HepG2 (cell line): Measurements from ENCODE around the gene ANKRA2. TPM values are rescaled to one million over a fixed set of nuclear protein-coding genes. Genes with fewer than 3 reads are reported as not detected.

Source experiments
- ATAC-seq: fragments of 200-7000 bp; cut with Tn5 transposase; 3 replicates; pipeline ENCODE4 v1.9.1; 2020; ENCODE audit warnings: mild to moderate bottlenecking, moderate library complexity
- BruUV-seq: library from RNA; stranded (reverse); fragments of 400-500 nt; replicated peaks from 2 replicates; lab custom pipeline; 2021; lab: Mats Ljungman, UMichigan
- CTCF ChIA-PET: fragments of 300-600 bp; formaldehyde crosslinking; extraction: SDS; loops from one replicate; lab custom pipeline; 2021; ENCODE audit warnings: low total read pairs, inconsistent platforms, low intra/inter-chr PET ratio; lab: Yijun Ruan, JAX
- POLR2A ChIA-PET: fragments of 350-600 bp; sonication (Branson Sonifier 250); formaldehyde crosslinking; loops from one replicate; lab custom pipeline; 2020; ENCODE audit warnings: antibody characterized with exemption, inconsistent platforms; lab: Yijun Ruan, JAX
- DNase-seq: peaks from one replicate; pipeline ENCODE4 v3.0.0-alpha.2; 2015; ENCODE audit warnings: low spot score
- FAIRE-seq: peaks from 3 replicates; lab custom pipeline; 2011; peaks lifted over from hg19 to GRCh38; lab: Jason Lieb, UNC
- H2AFZ ChIP-seq: one replicate; pipeline ENCODE4 v1.6.1; 2011; ENCODE audit warnings: low read length, inconsistent platforms
- H3K27ac ChIP-seq: fragments of 300-600 bp; 3 replicates; pipeline ENCODE4 v1.8.0; 2011; ENCODE audit warnings: mixed run types, mild to moderate bottlenecking, mixed read lengths, low read length, inconsistent platforms; ENCODE audit not compliant: insufficient read depth; ENCODE audit errors: extremely low read length
- H3K27me3 ChIP-seq, 2 experiments: fragments of 200-600 bp in 1 of 2; 2 replicates in 1 of 2; 3 replicates in 1 of 2; pipeline versions ENCODE4 v1.6.0 to v1.8.0; 2011; ENCODE audit warnings: low read length in 2 of 2, mild to moderate bottlenecking in 2 of 2, moderate library complexity in 2 of 2, inconsistent platforms in 1 of 2; ENCODE audit not compliant: insufficient read depth in 2 of 2, control insufficient read depth in 1 of 2
- H3K36me3 ChIP-seq, 2 experiments: fragments of 200-600 bp in 1 of 2; replicated peaks in 1 of 2; 2 replicates in 1 of 2; 3 replicates in 1 of 2; pipeline versions ENCODE4 v1.5.1 to v1.8.0; 2011; ENCODE audit warnings: low read length in 2 of 2, inconsistent platforms in 1 of 2; ENCODE audit not compliant: insufficient read depth in 2 of 2, control insufficient read depth in 1 of 2
- H3K4me1 ChIP-seq: 2 replicates; pipeline ENCODE4 v1.5.1; 2012; ENCODE audit warnings: low read length, inconsistent platforms; ENCODE audit not compliant: insufficient read depth
- H3K4me2 ChIP-seq: 2 replicates; pipeline ENCODE4 v1.6.0; 2011; ENCODE audit warnings: low read depth, low read length, inconsistent platforms
- H3K4me3 ChIP-seq, 3 experiments: fragments of 200-600 bp in 1 of 3; sonication (generic), shearing (Covaris generic) in 1 of 3; replicated peaks in 1 of 3; 2 replicates each; pipeline ENCODE4 v1.5.1; 2011 to 2016; ENCODE audit warnings: low read length in 3 of 3, inconsistent platforms in 2 of 3, low read depth in 2 of 3, mild to moderate bottlenecking in 2 of 3, control low read depth in 1 of 3, mixed read lengths in 1 of 3; ENCODE audit not compliant: insufficient read depth in 1 of 3
- H3K79me2 ChIP-seq: one replicate; pipeline ENCODE4 v1.6.1; 2011; ENCODE audit warnings: low read length, inconsistent platforms; ENCODE audit not compliant: insufficient read depth
- H3K9ac ChIP-seq: 2 replicates; pipeline ENCODE4 v1.6.0; 2011; ENCODE audit warnings: mild to moderate bottlenecking, low read depth, low read length, inconsistent platforms; ENCODE audit not compliant: insufficient read depth
- H3K9me3 ChIP-seq: 2 replicates; pipeline ENCODE4 v1.5.1; 2012; ENCODE audit warnings: mild to moderate bottlenecking, low read length
- H4K20me1 ChIP-seq: 2 replicates; pipeline ENCODE4 v1.6.0; 2011; ENCODE audit warnings: inconsistent platforms, mild to moderate bottlenecking, low read length, moderate library complexity; ENCODE audit not compliant: insufficient read depth
- CREB1 ChIP-seq, 2 experiments: fragments of 450-650 bp in 1 of 2; IDR thresholded peaks; 2 replicates each; pipeline ENCODE4 v1.6.1; 2016 to 2017; ENCODE audit warnings: control low read depth in 1 of 2, mild to moderate bottlenecking in 1 of 2, missing compliant biosample characterization in 1 of 2, missing genetic modification characterization in 1 of 2
- ELF1 ChIP-seq: sonication (generic); formaldehyde crosslinking; IDR thresholded peaks from 2 replicates; pipeline ENCODE4 v1.4.0; 2020; ENCODE audit warnings: missing genetic modification reagents
- KDM5A ChIP-seq: fragments of 200-600 bp; sonication (generic); IDR thresholded peaks from 2 replicates; pipeline ENCODE4 v1.7.0; 2018; ENCODE audit warnings: antibody characterized with exemption, mild to moderate bottlenecking, low read length, borderline replicate concordance
- NFATC3 ChIP-seq: sonication (generic); formaldehyde crosslinking; IDR thresholded peaks from 2 replicates; pipeline ENCODE4 v1.5.1; 2020; ENCODE audit warnings: mild to moderate bottlenecking, missing genetic modification reagents
- SP1 ChIP-seq, 2 experiments: fragments of 450-650 bp in 1 of 2; sonication (generic) in 1 of 2; formaldehyde crosslinking in 1 of 2; IDR thresholded peaks; 2 replicates each; pipeline versions ENCODE4 v1.4.0 to v1.6.1; 2016 to 2020; ENCODE audit warnings: missing genetic modification reagents in 1 of 2
- SSRP1 ChIP-seq: IDR thresholded peaks from 2 replicates; pipeline ENCODE4 v1.6.1; 2016; ENCODE audit warnings: control low read depth
- ZEB1 ChIP-seq: IDR thresholded peaks from 2 replicates; pipeline ENCODE4 v1.6.1; 2012; ENCODE audit warnings: mild to moderate bottlenecking, low read depth, inconsistent platforms; ENCODE audit not compliant: insufficient replicate concordance
- WGBS: methylation state at CpG from one replicate; pipeline ENCODE4 v1.1.6; 2017; ENCODE audit warnings: low lambda C conversion rate; 5-methylcytosine and 5-hydroxymethylcytosine counted together
- in situ Hi-C: cut with HindIII; loops from 2 replicates; pipeline ENCODE4 v1.10.0; 2017; ENCODE audit warnings: low pct_unique_long_range_greater_than_20kb; ENCODE audit not compliant: extremely low pct_ligation_motif_present
- intact Hi-C: fragments of 100-400 bp; cut with micrococcal nuclease; formaldehyde crosslinking; loops from one replicate; pipeline ENCODE4 v1.10.0; 2022; ENCODE audit not compliant: unreplicated experiment
- polyA plus RNA-seq, 8 experiments: library from polyadenylated mRNA; depleted of rRNA in 3 of 8; stranded (reverse) in 7 of 8; unstranded in 1 of 8; fragments of >200 nt; fragmentation: Illumina TruSeq in 4 of 8; extraction: Trizol in 4 of 8; gene quantifications; 2 replicates each; pipeline versions ENCODE4 v1.2.1 to v1.2.3, GENCODE V29; 2011 to 2016; ENCODE audit warnings: low read depth in 4 of 8, missing spikeins in 1 of 8, mixed read lengths in 1 of 8; ENCODE audit not compliant: insufficient read depth in 1 of 8
- total RNA-seq, 5 experiments: library from RNA; depleted of rRNA; stranded (reverse); fragments of >200 nt; fragmentation: Illumina TruSeq; extraction: Trizol; gene quantifications; 2 replicates each; pipeline ENCODE4 v1.2.3, GENCODE V29; 2016; ENCODE audit warnings: low read depth in 1 of 5
- TF ChIP-seq, protein P1 (sequence below): sonication (generic); formaldehyde crosslinking; IDR thresholded peaks from 2 replicates; pipeline ENCODE4 v1.5.0; 2020; ENCODE audit warnings: mild to moderate bottlenecking, missing genetic modification reagents, borderline replicate concordance
- TF ChIP-seq, protein P2 (sequence below): sonication (generic); formaldehyde crosslinking; IDR thresholded peaks from 2 replicates; pipeline ENCODE4 v1.4.0; 2020; ENCODE audit warnings: missing genetic modification reagents
- TF ChIP-seq, protein P3 (sequence below): sonication (generic); formaldehyde crosslinking; IDR thresholded peaks from 2 replicates; pipeline ENCODE4 v1.4.0; 2020; ENCODE audit warnings: mild to moderate bottlenecking, missing genetic modification reagents
- TF ChIP-seq, protein P4 (sequence below): IDR thresholded peaks from 2 replicates; pipeline ENCODE4 v1.6.1; 2016; ENCODE audit warnings: low read depth, control low read depth

ANKRA2 gene
- total and polyA plus RNA-seq, 2 of the 13 experiments (the other 11 are each of a cell fraction or from before 2014, with no cell fraction given): 23.6 to 33.6 TPM

DNA sequence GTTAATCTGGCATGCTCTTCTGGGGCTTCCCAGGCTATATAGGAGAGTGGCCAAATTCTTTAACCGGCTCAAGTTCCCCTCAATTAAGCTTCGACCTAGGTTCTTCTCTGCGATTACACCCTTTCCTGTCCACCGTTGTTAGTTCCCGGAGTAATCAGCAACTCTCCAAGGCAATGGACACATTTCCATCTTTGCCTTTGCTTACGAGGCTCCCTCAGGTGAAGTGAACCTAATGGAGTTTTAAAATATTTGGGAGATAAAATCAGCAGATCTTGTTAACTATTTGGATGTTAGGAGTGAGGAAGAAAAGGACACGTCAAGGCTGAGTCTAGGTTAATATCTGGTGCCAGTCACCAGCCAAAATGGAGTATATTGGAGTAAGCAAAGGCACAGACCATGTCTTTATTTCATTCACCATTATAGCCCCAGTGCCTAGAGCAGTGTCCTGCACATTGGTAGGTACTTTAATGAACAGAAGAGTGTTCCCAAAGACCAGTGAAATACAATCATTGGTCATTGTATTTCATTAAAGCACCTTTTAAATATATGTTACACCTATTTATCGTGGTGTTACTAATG lies 619 bp upstream of the ANKRA2 start:
- in situ Hi-C loops: no loop called here
- H3K4me1 ChIP-seq: peaks cover 28% of the 10 kb centered on the region
- no peak overlapping the region for H2AFZ ChIP-seq
- H3K79me2 ChIP-seq: peaks cover 55% of the 10 kb centered on the region
- H3K9ac ChIP-seq: peak overlapping the region; percentile 89
- POLR2A ChIA-PET: interaction anchor here (1.0 to 4.3 kb wide), 6 partner anchors 20 to 247 kb away, joined by 3 to 26 read pairs (median 7); partner anchors contain the start of gene BTF3
- TF ChIP-seq KDM5A: peak; percentile 97
- TF ChIP-seq, protein P1, sequence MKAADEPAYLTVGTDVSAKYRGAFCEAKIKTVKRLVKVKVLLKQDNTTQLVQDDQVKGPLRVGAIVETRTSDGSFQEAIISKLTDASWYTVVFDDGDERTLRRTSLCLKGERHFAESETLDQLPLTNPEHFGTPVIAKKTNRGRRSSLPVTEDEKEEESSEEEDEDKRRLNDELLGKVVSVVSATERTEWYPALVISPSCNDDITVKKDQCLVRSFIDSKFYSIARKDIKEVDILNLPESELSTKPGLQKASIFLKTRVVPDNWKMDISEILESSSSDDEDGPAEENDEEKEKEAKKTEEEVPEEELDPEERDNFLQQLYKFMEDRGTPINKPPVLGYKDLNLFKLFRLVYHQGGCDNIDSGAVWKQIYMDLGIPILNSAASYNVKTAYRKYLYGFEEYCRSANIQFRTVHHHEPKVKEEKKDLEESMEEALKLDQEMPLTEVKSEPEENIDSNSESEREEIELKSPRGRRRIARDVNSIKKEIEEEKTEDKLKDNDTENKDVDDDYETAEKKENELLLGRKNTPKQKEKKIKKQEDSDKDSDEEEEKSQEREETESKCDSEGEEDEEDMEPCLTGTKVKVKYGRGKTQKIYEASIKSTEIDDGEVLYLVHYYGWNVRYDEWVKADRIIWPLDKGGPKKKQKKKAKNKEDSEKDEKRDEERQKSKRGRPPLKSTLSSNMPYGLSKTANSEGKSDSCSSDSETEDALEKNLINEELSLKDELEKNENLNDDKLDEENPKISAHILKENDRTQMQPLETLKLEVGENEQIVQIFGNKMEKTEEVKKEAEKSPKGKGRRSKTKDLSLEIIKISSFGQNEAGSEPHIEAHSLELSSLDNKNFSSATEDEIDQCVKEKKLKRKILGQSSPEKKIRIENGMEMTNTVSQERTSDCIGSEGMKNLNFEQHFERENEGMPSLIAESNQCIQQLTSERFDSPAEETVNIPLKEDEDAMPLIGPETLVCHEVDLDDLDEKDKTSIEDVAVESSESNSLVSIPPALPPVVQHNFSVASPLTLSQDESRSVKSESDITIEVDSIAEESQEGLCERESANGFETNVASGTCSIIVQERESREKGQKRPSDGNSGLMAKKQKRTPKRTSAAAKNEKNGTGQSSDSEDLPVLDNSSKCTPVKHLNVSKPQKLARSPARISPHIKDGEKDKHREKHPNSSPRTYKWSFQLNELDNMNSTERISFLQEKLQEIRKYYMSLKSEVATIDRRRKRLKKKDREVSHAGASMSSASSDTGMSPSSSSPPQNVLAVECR (CRISPR knock-in tag): 0 out of 2 replicates have a peak, but pooled peaks have one; percentile 14
- TF ChIP-seq CREB1 (IDR thresholded peaks at IDR 0.05): no peak
- peak; percentile 41; the same call in 1 of the 2 replicates for TF ChIP-seq CREB1 (CRISPR knock-in tag; IDR thresholded peaks at IDR 0.05)
- no peak for TF ChIP-seq SP1 (IDR thresholded peaks at IDR 0.05)
- no peak for TF ChIP-seq SP1 (CRISPR knock-in tag; IDR thresholded peaks at IDR 0.05)
- peak; percentile 3 for TF ChIP-seq ZEB1
- TF ChIP-seq, protein P2, sequence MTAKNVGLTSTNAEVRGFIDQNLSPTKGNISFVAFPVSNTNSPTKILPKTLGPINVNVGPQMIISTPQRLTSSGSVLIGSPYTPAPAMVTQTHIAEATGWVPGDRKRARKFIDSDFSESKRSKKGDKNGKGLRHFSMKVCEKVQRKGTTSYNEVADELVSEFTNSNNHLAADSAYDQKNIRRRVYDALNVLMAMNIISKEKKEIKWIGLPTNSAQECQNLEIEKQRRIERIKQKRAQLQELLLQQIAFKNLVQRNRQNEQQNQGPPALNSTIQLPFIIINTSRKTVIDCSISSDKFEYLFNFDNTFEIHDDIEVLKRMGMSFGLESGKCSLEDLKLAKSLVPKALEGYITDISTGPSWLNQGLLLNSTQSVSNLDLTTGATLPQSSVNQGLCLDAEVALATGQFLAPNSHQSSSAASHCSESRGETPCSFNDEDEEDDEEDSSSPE (CRISPR knock-in tag): no peak
- TF ChIP-seq SSRP1: 0 out of 2 replicates have a peak, but pooled peaks have one; percentile 45
- TF ChIP-seq, protein P3, sequence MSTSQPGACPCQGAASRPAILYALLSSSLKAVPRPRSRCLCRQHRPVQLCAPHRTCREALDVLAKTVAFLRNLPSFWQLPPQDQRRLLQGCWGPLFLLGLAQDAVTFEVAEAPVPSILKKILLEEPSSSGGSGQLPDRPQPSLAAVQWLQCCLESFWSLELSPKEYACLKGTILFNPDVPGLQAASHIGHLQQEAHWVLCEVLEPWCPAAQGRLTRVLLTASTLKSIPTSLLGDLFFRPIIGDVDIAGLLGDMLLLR (CRISPR knock-in tag): 0 out of 2 replicates have a peak, but pooled peaks have one; percentile 16
- TF ChIP-seq, protein P4, sequence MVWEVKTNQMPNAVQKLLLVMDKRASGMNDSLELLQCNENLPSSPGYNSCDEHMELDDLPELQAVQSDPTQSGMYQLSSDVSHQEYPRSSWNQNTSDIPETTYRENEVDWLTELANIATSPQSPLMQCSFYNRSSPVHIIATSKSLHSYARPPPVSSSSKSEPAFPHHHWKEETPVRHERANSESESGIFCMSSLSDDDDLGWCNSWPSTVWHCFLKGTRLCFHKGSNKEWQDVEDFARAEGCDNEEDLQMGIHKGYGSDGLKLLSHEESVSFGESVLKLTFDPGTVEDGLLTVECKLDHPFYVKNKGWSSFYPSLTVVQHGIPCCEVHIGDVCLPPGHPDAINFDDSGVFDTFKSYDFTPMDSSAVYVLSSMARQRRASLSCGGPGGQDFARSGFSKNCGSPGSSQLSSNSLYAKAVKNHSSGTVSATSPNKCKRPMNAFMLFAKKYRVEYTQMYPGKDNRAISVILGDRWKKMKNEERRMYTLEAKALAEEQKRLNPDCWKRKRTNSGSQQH (CRISPR knock-in tag): no peak
- 0 out of 2 replicates have a peak, but pooled peaks have one; percentile 3 for TF ChIP-seq ELF1 (CRISPR knock-in tag)
- 0 out of 2 replicates have a peak, but pooled peaks have one; percentile 9 for TF ChIP-seq NFATC3
- TF ChIP-seq, all 625 proteins: peak for 8
- no peak for DNase-seq
- Histone ChIP-seq H3K9me3 (no peaks in the 10 kb centered on the region), H3K36me3 (peaks cover 0 to 26% of the 10 kb centered on the region in 2 experiments; a peak in 4 of 5 replicates), H3K4me3 (peak overlapping the region; percentile 77 to 89 (median 82)), H4K20me1 (no peaks in the 10 kb centered on the region), H3K27ac (peak overlapping the region; percentile 75), H3K27me3 (no peaks in the 10 kb centered on the region; a peak in 1 of 5 replicates), H3K4me2 (peak overlapping the region; percentile 95)
- CTCF ChIA-PET: no interaction called here
- peak; percentile 10; the same call in 2 of the 3 replicates for ATAC-seq
- 1% methylated on average over 8 of the region's 8 CpGs for WGBS
- FAIRE-seq: no peak
- TSS peak; percentile 82 for BruUV-seq
- intact Hi-C loops: loop anchor here (1.0 to 2.0 kb wide), 2 partner anchors 21 to 47 kb away; no protein-coding TSS in a partner anchor
